HEK293T (cell line): ENCODE data around the gene FNDC3B.
"Not testable (repeated sequence)": the region's sequence is repeated elsewhere in the genome, so short reads cannot be mapped to it uniquely, and the experiment has no call there.

Experiments
- CTCF ChIA-PET: fragments of 350-600 bp; formaldehyde crosslinking; extraction: SDS; loops from one replicate; lab custom pipeline; 2021; ENCODE audit warnings: antibody characterized with exemption, inconsistent platforms; lab: Yijun Ruan, JAX
- POLR2A ChIA-PET: fragments of 350-600 bp; formaldehyde crosslinking; extraction: SDS; loops from one replicate; lab custom pipeline; 2020; ENCODE audit warnings: antibody characterized with exemption, inconsistent platforms; lab: Yijun Ruan, JAX
- DNase-seq: peaks from one replicate; pipeline ENCODE4 v3.0.0; 2012; ENCODE audit warnings: mixed read lengths; ENCODE audit errors: extremely low spot score
- ARNT ChIP-seq: fragments of 450-650 bp; IDR thresholded peaks from 2 replicates; pipeline ENCODE4 v1.6.1; 2017; ENCODE audit warnings: mild to moderate bottlenecking
- BHLHE40 ChIP-seq: fragments of 450-650 bp; IDR thresholded peaks from 2 replicates; pipeline ENCODE4 v1.6.1; 2016; ENCODE audit warnings: mild to moderate bottlenecking, moderate library complexity, borderline replicate concordance
- CTBP1 ChIP-seq: fragments of 450-650 bp; IDR thresholded peaks from 2 replicates; pipeline ENCODE4 v1.6.1; 2016; ENCODE audit warnings: borderline replicate concordance
- ELF4 ChIP-seq: fragments of 450-650 bp; IDR thresholded peaks from 2 replicates; pipeline ENCODE4 v1.6.1; 2017; ENCODE audit warnings: antibody characterized with exemption
- FOXA1 ChIP-seq: fragments of 450-650 bp; IDR thresholded peaks from 2 replicates; pipeline ENCODE4 v1.6.1; 2016; ENCODE audit warnings: mild to moderate bottlenecking
- FOXK2 ChIP-seq: fragments of 450-650 bp; IDR thresholded peaks from 2 replicates; pipeline ENCODE4 v1.6.1; 2016; ENCODE audit warnings: mild to moderate bottlenecking
- FOXM1 ChIP-seq: fragments of 450-650 bp; IDR thresholded peaks from 2 replicates; pipeline ENCODE4 v1.6.1; 2017; ENCODE audit warnings: mild to moderate bottlenecking, borderline replicate concordance
- HDGF ChIP-seq: fragments of 450-650 bp; IDR thresholded peaks from 2 replicates; pipeline ENCODE4 v1.6.1; 2017; ENCODE audit warnings: antibody characterized with exemption, borderline replicate concordance
- L3MBTL2 ChIP-seq: fragments of 450-650 bp; conservative IDR thresholded peaks from 2 replicates; pipeline ENCODE4 v1.6.1; 2016; ENCODE audit warnings: mild to moderate bottlenecking
- LEF1 ChIP-seq: fragments of 450-650 bp; IDR thresholded peaks from 2 replicates; pipeline ENCODE4 v1.6.1; 2017; ENCODE audit warnings: mild to moderate bottlenecking, borderline replicate concordance
- NFRKB ChIP-seq: fragments of 450-650 bp; IDR thresholded peaks from 2 replicates; pipeline ENCODE4 v1.6.1; 2016; ENCODE audit warnings: mild to moderate bottlenecking, moderate library complexity
- PKNOX1 ChIP-seq: fragments of 450-650 bp; IDR thresholded peaks from 2 replicates; pipeline ENCODE4 v1.6.1; 2016
- SP1 ChIP-seq: fragments of 450-650 bp; IDR thresholded peaks from 2 replicates; pipeline ENCODE4 v1.6.1; 2017
- SUZ12 ChIP-seq: fragments of 450-650 bp; IDR thresholded peaks from 2 replicates; pipeline ENCODE4 v1.6.1; 2016; ENCODE audit warnings: mild to moderate bottlenecking
- TARDBP ChIP-seq: fragments of 450-650 bp; IDR thresholded peaks from 2 replicates; pipeline ENCODE4 v1.6.1; 2016
- ZNF384 ChIP-seq: fragments of 450-650 bp; IDR thresholded peaks from 2 replicates; pipeline ENCODE4 v1.6.1; 2016

Gene FNDC3B

GRCh38 chr3:172253200-172253599 is 213.8 kb downstream of the FNDC3B start:
- ChIA-PET POLR2A (no interaction called here), CTCF (no interaction called here)
- DNase-seq, result no peak
- TF ChIP-seq ZNF384 (no peak), CTBP1 (no peak), FOXA1 (no peak), ARNT (no peak)

GRCh38 chr3:172254542-172254941 is 215.2 kb downstream of the FNDC3B start:
- POLR2A ChIA-PET, result no interaction called here
- no peak for DNase-seq
- TF ChIP-seq HDGF (no peak), CTBP1 (no peak), TARDBP (no peak), FOXA1 (no peak), L3MBTL2 (no peak), SUZ12 (no peak), LEF1 (no peak), PKNOX1 (no peak), BHLHE40 (no peak), SP1 (no peak), NFRKB (no peak)
- CTCF ChIA-PET, result no interaction called here

GRCh38 chr3:172255321-172255720 is 215.9 kb downstream of the FNDC3B start:
- DNase-seq, POLR2A ChIA-PET, CTCF ChIA-PET: not testable (repeated sequence)

- ChIA-PET POLR2A (no interaction called here), CTCF (no interaction called here)
- TF ChIP-seq NFRKB, result no peak
- no peak for TF ChIP-seq CTBP1
- no peak for TF ChIP-seq TARDBP
- no peak for DNase-seq
Observed at GRCh38 chr3:172256101-172256734, 216.8 kb downstream of the FNDC3B start.

GRCh38 chr3:172257648-172258400 is 218.4 kb downstream of the FNDC3B start:
- ChIA-PET POLR2A (no interaction called here), CTCF (interaction anchor here (0.6 kb wide), 1 partner anchor 388 kb away, joined by 3 read pairs; no protein-coding TSS in a partner anchor)
- no peak for TF ChIP-seq SUZ12
- TF ChIP-seq ELF4, result no peak
- TF ChIP-seq TARDBP, result no peak
- no peak for TF ChIP-seq FOXK2
- TF ChIP-seq LEF1, result no peak
- no peak for TF ChIP-seq BHLHE40
- no peak for TF ChIP-seq NFRKB
- no peak for TF ChIP-seq SP1
- TF ChIP-seq FOXA1, result no peak
- no peak for TF ChIP-seq PKNOX1
- no peak for TF ChIP-seq ZNF384
- no peak for TF ChIP-seq CTBP1
- no peak for TF ChIP-seq FOXM1
- TF ChIP-seq L3MBTL2, result no peak
- DNase-seq, result no peak

GRCh38 chr3:172258624-172259023 is 219.2 kb downstream of the FNDC3B start:
- ChIA-PET POLR2A (no interaction called here), CTCF (no interaction called here)
- DNase-seq, result no peak
- TF ChIP-seq HDGF (no peak), SUZ12 (no peak), FOXA1 (no peak), SP1 (no peak)

GRCh38 chr3:172259111-172259541 is 219.7 kb downstream of the FNDC3B start:
- ChIA-PET POLR2A (no interaction called here), CTCF (no interaction called here)
- no peak for DNase-seq
- TF ChIP-seq NFRKB, result no peak
- no peak for TF ChIP-seq HDGF
- TF ChIP-seq LEF1, result no peak
- no peak for TF ChIP-seq ARNT
- TF ChIP-seq BHLHE40, result no peak
- TF ChIP-seq SUZ12, result no peak
- TF ChIP-seq FOXA1, result no peak
- TF ChIP-seq TARDBP, result no peak
- TF ChIP-seq L3MBTL2, result no peak
- TF ChIP-seq CTBP1, result no peak
- TF ChIP-seq FOXM1, result no peak
- TF ChIP-seq PKNOX1, result no peak
- TF ChIP-seq ZNF384, result no peak
- no peak for TF ChIP-seq FOXK2
- TF ChIP-seq ELF4, result no peak
- TF ChIP-seq SP1, result no peak
